NCI-H2227 treated with DMSO at 0.1 percent for 48 hours (cell line): ENCODE data around the gene HMGCL.

Experiments
- DNase-seq: peaks from one replicate; lab custom pipeline; 2025; lab: John Stamatoyannopoulos, UW

The HMGCL gene

DNA sequence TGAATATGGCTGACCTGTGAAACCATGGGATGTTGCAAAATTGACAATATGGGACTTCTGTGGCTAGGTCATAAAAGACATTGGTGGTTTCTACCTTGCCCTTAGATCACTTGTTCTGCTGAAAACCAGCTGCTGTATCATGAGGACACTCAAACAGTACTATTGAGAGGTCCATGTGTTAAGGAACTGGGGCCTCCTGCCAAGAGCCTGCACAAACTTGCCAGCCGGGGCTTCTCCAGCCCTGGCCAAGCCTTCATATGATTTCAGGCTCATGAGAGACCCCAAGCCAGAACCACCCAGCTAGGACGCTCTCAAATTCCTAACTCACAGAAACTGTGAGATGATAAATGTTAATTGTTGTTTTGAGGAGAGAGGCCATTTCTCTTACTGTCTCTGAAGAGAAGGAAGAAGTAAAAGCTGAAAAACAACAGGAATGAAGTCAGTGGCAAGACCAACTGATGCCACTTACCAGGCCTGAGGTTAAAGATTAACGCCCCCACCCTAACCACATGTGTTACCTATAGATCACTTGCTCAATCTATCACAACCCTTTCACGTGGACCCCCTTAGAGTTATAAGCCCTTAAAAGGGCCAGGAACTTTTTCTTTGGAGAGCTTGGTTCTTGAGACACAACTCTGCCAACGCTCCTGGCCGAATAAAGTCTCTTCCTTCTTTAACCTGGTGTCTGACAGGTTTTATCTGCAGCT lies 50.9 kb downstream of the HMGCL start:
- no peak for DNase-seq

GRCh38 chr1:23772854-23773242 lies 52.4 kb downstream of the HMGCL start:
- DNase-seq, result no peak

DNA sequence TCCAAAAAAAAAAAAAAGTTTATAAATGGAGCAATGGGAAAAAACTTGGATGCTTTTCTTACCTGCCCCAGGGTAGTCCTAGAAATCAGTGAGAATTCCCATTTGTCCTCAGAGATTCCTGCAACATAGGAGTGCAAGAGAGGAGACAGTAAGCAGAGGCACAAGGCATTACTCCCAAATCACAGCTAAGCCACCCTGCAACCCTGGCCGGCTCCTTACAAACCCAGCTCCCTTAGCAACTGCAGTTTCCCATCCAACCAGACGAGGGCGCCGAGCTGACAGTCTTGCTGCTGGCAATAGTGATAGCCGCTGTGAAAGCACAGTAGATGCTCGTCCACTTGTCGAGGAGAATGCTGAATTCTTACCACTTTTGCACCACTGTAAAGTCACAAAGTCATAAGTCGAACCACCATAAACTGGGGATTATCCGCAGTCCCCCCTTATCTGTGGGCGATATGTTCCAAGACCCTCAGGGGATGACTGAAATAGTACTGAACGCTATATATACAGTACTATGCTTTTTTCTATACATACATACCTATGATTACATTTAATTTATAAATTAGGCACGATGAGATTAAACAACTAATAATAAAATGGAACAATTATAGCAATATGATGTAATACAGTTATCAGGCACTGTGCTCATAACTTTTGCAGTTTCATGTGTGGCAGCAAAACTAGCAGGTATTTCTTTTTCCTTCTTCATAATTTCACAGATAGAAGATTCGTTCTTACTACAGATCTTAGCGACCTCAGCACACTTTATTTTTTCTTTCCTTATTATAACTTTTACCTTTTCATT lies 53.0 kb downstream of the HMGCL start:
- DNase-seq, result peak; percentile 68

- no peak for DNase-seq
Measured at GRCh38 chr1:23768733-23769132, 56.5 kb downstream of the HMGCL start.

- no peak for DNase-seq
Measured at GRCh38 chr1:23763041-23763577, 62.1 kb downstream of the HMGCL start.

DNA sequence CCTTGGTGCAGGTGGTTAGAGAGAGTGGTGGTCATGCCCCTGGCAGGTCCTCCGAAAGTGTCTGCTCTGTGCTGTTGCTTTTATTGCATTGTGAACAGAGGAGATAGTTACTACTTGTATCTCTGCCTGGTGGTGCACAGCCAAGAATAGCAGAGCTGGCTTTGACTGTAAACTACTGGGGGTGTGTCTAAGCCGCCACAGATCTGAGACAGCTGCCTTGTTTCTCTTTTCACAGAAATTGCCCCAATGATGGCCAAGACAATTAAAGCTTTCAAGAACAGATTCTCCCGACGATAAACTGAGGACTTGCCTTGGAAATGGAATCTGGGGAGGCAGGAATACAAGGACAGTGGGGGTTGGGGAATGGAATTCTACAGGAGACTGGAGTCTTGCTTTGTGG lies 66.0 kb downstream of the HMGCL start:
- no peak for DNase-seq

DNA sequence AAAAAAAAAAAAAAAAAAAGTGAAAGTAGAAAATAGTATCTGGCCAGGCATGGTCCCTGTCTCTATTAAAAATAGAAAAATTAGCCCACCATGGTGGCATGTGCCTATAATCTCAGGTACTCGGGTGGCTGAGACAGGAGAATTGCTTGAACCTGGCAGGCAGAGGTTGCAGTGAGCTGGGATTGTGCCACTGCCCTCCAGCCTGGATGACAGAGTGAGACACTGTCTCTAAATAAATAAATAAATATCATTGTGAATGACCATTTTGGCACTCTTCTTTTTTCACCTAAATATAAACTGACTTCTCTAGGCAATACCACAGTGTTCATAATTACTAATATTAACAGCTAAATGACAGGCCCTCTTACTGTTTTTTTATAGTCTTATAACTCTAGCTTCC lies 67.4 kb downstream of the HMGCL start:
- no peak for DNase-seq

DNA sequence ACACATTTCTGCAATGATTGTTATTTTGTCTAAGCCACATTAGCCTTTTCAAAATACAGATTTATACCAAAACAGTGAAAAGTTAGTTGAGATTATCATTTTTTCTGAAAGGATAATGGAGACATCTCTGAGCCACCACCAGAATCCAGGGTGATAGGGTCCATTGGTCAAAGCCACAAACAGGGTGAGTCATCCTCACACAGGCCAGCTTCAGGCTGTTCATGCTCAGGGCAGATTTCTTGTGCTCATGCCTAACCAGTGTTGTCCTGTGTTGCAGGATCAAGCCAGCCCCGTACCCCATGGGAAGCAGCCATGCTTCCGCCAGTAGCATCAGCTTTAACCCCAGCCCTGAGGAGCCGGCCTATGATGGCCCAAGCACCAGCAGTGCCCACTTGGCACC lies 68.6 kb downstream of the HMGCL start:
- DNase-seq, result no peak

GRCh38 chr1:23752909-23753308 lies 72.3 kb downstream of the HMGCL start:
- no peak for DNase-seq
